Effector memory CD4-positive, alpha-beta T cell (primary cell): ENCODE data around the gene SECTM1.
"Not testable (repeated sequence)": the region's sequence is repeated elsewhere in the genome, so short reads cannot be mapped to it uniquely, and the experiment has no call there.

Source experiments
- DNase-seq, 3 donors: peaks; one replicate each; pipeline ENCODE4 v3.0.0-alpha.2; 2020
- H3K27ac ChIP-seq: 2 replicates; pipeline ENCODE4 v1.7.0; 2013; ENCODE audit warnings: mild to moderate bottlenecking, low read length, moderate library complexity; ENCODE audit not compliant: insufficient read depth, poor library complexity, severe bottlenecking
- H3K27me3 ChIP-seq: replicated peaks from 2 replicates; pipeline ENCODE4 v1.7.0; 2013; ENCODE audit warnings: mild to moderate bottlenecking, low read length; ENCODE audit not compliant: insufficient read depth, control insufficient read depth, poor library complexity, severe bottlenecking
- H3K36me3 ChIP-seq: 2 replicates; pipeline ENCODE4 v1.7.0; 2013; ENCODE audit warnings: mild to moderate bottlenecking, low read length, moderate library complexity; ENCODE audit not compliant: control insufficient read depth, insufficient read depth
- H3K4me1 ChIP-seq: 2 replicates; pipeline ENCODE4 v1.7.0; 2013; ENCODE audit warnings: low read length, mild to moderate bottlenecking; ENCODE audit not compliant: control insufficient read depth, insufficient read depth, poor library complexity, severe bottlenecking
- H3K4me3 ChIP-seq: 2 replicates; pipeline ENCODE4 v1.7.0; 2013; ENCODE audit warnings: low read length, low read depth, mild to moderate bottlenecking; ENCODE audit not compliant: insufficient read depth, poor library complexity, severe bottlenecking
- H3K9me3 ChIP-seq: 2 replicates; pipeline ENCODE4 v1.7.0; 2013; ENCODE audit warnings: mild to moderate bottlenecking, low read length, moderate library complexity; ENCODE audit not compliant: control insufficient read depth

SECTM1 gene

DNA sequence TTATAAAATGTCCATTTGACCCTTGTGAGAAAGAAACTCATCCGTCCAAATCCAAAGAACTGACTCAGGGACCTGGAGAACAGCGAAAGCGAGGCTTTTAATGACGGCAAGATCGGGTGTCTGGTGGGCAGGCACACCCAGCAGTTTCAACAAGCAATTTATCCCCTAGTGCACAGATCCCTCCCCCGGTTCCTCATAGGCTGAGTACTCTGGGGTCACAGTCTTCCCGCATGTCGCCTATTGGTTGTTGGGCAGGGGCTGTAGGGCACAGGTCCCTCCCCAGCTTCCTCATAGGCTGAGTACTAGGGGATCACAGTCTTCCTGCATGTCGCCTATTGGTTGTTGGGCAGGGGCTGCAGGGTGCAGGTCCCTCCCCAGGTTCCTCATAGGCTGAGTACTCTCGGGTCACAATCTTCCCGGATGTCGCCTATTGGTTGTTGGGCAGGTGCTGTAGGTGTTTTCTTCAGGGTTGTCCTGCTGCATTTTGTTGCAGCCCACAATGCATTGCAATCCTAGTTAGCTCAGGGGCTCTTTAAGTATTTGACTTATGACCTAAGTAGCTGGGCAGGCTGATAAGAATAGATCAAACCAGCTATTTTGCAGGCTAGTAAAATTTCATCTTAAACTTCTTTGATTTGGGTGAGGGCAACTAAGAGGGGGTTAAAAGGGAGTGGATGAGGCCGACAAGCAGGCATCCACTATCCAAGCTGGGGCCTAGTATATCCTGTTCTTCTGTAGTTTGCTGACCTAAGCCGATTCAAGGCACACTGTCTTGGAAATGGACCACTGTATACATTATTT lies 34.4 kb upstream of the SECTM1 start:
- peaks cover 30% of the 10 kb centered on the region for H3K27me3 ChIP-seq
- H3K4me1 ChIP-seq: peaks cover 9% of the 10 kb centered on the region
- no peaks in the 10 kb centered on the region for H3K36me3 ChIP-seq
- H3K27ac ChIP-seq: no peak overlapping the region
- no peak overlapping the region for H3K4me3 ChIP-seq
- no peak for DNase-seq
- H3K9me3 ChIP-seq: no peaks in the 10 kb centered on the region

DNA sequence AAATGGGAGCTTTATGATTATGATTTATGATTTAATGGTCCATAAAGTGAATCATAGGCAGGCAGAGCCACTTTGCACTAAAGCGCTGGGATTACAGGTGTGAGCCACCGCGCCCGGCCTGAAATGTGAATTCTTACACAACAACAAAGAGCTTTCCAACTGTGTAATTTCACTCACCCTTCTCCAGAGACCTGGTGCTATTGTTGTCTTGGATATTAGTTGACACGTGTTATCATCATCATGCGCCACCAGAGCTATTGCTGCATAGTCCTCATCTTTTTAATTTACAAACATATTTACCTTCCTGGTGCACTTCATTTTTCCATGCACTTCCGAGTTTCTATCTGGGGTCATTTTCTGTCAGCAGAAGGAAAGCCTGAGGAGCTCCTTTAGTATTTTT lies 33.2 kb upstream of the SECTM1 start:
- H3K27me3 ChIP-seq: peaks cover 19% of the 10 kb centered on the region

DNA sequence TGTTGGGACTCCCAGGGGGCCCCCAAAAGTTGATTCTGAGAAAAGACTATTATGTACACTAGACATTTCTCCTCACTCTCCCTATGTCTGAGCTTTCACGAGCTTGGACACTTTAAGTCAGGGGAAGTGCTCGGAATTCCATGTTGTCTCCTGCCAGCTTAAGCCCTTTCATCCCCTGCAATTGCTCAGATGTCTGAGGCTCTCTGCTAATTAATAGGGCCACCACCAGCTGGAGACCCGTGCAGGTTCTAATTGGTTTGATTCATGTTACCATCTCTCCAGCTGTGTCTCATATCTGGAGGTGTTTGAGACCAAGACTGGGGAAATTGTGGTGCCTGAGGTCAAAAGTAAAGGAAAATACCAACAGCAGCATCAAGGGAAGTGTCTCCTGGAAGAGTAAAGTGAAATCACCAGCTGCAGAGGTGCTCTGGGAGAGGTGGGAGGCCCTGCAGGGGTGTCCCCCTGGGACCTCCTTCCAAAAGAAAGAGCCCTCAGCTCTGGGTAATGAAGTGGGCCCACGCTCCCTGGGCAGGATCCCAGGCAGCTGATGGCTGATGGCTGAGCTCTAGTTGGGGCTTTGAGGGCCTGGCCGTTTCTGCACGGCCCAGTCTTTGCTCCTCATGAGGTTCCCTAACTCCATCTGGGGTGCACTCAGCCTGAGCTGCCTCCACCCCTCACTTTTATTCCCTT lies 32.2 kb upstream of the SECTM1 start:
- Histone ChIP-seq H3K9me3 (no peaks in the 10 kb centered on the region), H3K36me3 (no peaks in the 10 kb centered on the region), H3K27me3 (peaks cover 9% of the 10 kb centered on the region), H3K4me1 (peaks cover 2% of the 10 kb centered on the region), H3K27ac (no peak overlapping the region), H3K4me3 (no peak overlapping the region)
- DNase-seq: no peak

More for the DNA sequence above, 33.2 kb upstream of the SECTM1 start:
- Histone ChIP-seq H3K4me1 (peaks cover 9% of the 10 kb centered on the region), H3K36me3 (no peaks in the 10 kb centered on the region), H3K27ac (no peak overlapping the region), H3K4me3 (no peak overlapping the region), H3K9me3 (no peaks in the 10 kb centered on the region)
- no peak for DNase-seq

DNA sequence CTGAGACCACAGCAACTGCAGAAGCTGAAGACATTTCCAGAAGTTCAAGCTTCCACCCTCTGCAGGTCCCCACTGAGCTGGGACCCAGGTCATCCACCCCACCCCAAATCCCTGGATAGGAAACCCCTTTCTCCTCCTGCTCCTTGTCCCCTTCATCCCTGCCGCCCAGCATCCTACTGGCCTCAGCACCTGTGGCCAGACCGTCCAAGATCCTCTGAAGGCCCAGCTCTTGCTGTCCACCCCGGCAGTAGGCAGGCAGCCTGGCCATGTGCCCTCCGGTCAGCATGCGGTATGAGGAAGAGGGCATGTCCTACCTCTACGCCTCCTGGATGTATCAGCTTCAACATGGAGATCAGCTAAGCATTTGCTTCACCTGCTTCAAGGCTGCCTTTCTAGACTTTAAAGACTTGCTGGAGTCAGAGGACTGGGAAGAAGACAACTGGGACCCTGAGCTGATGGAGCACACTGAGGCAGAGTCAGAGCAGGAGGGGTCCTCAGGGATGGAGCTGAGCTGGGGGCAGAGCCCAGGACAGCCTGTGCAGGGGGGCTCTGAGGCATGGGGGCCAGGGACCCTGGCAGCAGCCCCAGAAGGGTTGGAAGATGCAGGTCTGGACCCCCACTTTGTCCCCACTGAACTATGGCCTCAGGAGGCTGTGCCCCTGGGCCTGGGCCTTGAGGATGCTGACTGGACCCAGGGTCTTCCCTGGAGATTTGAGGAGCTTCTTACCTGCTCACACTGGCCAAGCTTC lies 28.5 kb upstream of the SECTM1 start:
- Histone ChIP-seq H3K27me3 (no peaks in the 10 kb centered on the region), H3K36me3 (no peaks in the 10 kb centered on the region), H3K27ac (no peak overlapping the region), H3K9me3 (no peaks in the 10 kb centered on the region), H3K4me1 (no peaks in the 10 kb centered on the region), H3K4me3 (no peak overlapping the region)
- no peak for DNase-seq

DNA sequence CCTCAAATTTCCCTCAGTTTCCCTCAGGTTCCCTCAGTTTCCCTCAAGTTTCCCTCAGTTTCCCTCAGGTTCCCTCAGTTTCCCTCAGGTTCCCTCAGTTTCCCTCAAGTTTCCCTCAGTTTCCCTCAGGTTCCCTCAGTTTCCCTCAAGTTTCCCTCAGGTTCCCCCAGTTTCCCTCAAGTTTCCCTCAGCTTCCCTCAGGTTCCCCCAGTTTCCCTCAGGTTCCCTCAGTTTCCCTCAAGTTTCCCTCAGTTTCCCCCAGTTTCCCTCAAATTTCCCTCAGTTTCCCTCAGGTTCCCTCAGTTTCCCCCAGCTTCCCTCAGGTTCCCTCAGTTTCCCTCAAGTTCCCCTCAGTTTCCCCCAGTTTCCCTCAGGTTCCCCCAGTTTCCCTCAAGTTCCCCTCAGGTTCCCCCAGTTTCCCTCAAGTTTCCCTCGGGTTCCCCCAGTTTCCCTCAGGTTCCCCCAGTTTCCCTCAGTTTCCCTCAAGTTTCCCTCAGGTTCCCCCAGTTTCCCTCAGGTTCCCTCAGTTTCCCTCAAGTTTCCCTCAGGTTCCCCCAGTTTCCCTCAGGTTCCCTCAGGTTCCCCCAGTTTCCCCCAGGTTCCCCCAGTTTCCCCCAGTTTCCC lies 26.0 kb upstream of the SECTM1 start:
- not testable (repeated sequence) for H3K27me3 ChIP-seq, H3K4me1 ChIP-seq, DNase-seq, H3K36me3 ChIP-seq, H3K9me3 ChIP-seq, H3K4me3 ChIP-seq, H3K27ac ChIP-seq

DNA sequence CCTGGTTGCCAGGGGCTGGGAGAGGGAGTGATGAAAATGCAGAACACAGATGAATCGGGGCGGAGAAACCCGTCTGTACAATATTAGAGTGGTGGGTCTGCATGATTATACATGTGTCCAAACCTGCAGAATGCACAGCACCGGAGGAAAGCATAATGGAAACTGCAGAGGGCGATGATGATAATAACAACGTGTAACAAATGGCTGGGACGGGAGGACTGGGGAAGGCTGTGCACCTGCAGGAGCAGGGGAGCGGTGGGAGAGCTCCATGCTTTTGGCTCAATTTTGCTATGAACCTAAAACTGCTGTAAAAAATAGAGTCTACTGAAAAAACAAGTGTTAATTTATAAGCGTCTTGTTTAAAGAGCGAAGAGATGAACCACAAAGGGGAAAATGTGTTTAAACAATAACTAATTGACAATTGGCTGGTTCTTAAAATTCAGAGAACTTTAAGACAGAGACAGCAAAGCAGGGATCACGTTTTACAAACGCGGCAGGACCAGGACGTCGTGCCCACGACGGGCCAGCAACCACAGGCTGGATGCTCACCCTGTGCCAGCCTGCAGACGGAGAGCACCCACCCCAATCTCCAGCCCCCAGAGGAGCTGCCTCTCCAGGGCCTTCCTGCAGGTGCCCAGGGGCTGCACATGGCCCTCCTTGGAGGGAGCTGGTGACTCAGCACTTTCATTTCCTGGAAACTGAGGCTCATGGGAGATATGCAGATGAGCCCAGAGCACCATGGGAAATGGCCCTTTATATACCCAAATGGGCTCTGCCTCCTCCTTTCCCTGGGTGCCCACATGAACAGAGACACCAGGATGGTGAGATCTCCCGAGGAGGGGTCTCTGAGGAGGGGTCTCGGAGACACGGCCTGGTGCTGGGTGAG lies 25.1 kb upstream of the SECTM1 start, which contains the start of gene TEX19:
TEX19 (plus strand) TSS at position 783 of the 886 bp plus-strand sequence. CDS start 2,904 bp downstream, outside the sequence.
- Histone ChIP-seq H3K4me3 (no peak within 1 kb of the TSS), H3K4me1 (no peaks in the 10 kb centered on the region), H3K27me3 (no peaks in the 10 kb centered on the region), H3K27ac (no peak within 1 kb of the TSS), H3K36me3 (no peaks in the 10 kb centered on the region), H3K9me3 (no peaks in the 10 kb centered on the region)
- DNase-seq: no peak

DNA sequence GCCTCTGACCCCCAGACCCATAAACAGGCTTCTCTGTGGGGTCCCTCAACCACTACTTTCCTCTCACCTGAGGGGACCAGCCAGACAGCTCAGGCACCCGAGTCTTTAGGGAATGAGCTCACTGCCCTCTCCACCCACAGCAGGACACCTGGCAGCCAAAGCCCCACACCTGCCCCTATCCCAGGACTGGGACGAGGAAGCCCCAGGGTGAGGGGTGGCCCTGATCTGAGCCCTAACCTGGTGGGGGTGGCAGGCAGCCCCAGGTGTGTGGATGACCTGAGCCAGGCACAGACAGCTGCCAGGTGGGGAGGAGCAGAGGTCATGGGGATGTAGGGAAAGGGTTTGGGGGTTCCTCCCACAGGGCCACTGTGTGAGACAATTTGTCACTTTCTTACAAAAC lies 23.8 kb upstream of the SECTM1 start:
- H3K27me3 ChIP-seq: no peaks in the 10 kb centered on the region
- no peaks in the 10 kb centered on the region for H3K9me3 ChIP-seq
- no peak overlapping the region for H3K27ac ChIP-seq
- no peak overlapping the region for H3K4me3 ChIP-seq
- H3K36me3 ChIP-seq: no peaks in the 10 kb centered on the region
- no peaks in the 10 kb centered on the region for H3K4me1 ChIP-seq
- no peak for DNase-seq

DNA sequence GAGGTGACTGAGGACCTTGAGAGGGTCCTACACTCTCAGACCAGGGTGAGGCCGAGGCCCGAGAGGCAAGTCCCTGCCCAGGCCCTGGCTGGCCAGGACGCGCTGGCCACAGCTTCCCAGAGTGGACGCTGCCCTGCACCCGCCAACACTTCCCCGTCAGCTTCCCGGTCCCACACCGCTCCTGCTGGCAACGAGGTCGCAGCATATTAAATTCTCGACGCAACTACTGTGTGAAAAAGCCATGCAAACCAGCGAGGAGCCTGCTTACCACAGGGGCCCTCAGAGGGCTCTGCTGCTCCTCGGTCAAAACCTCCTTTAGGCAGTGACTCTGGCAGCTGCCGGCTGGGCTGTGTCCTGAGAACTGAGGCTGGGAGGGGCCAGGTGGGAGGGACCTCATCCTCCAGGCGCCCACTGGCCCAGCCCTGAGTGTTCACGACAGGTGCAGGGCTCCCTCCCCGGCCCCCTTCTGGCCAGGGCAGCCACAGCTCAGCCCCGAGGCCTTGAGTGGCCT lies 23.3 kb upstream of the SECTM1 start:
- Histone ChIP-seq H3K27ac (no peak overlapping the region), H3K36me3 (no peaks in the 10 kb centered on the region), H3K9me3 (no peaks in the 10 kb centered on the region), H3K4me3 (no peak overlapping the region), H3K27me3 (no peaks in the 10 kb centered on the region), H3K4me1 (peaks cover 2% of the 10 kb centered on the region)
- DNase-seq: no peak
